AG08395 (cell line): Measurements from ENCODE around the gene GGTLC2.
"Not testable (repeated sequence)": the region's sequence is repeated elsewhere in the genome, so short reads cannot be mapped to it uniquely, and the experiment has no call there.

Source experiments
- DNase-seq: peaks from one replicate; pipeline ENCODE4 v3.0.0; 2012; ENCODE audit warnings: mixed read lengths, low spot score

GGTLC2 gene

DNA sequence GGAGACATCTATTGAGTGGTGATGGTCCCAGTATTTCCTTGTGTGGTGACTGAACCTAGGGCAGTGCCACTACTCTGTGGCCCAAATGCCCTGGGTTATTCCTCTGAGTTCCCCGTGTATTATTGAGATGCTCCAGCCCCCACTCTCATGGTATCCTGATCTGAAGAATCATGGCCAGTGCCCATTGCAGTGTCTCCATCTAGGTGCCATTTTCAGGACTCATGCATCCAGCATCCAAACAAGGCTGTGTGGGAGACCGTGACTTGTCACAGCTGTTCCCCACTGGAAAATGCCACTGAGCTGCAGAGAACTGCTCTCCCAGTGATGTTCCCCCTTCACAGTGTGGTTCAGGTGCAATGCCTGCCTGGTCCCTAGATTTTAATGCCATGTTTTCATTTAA lies 24.7 kb downstream of the GGTLC2 start:
- no peak for DNase-seq

DNA sequence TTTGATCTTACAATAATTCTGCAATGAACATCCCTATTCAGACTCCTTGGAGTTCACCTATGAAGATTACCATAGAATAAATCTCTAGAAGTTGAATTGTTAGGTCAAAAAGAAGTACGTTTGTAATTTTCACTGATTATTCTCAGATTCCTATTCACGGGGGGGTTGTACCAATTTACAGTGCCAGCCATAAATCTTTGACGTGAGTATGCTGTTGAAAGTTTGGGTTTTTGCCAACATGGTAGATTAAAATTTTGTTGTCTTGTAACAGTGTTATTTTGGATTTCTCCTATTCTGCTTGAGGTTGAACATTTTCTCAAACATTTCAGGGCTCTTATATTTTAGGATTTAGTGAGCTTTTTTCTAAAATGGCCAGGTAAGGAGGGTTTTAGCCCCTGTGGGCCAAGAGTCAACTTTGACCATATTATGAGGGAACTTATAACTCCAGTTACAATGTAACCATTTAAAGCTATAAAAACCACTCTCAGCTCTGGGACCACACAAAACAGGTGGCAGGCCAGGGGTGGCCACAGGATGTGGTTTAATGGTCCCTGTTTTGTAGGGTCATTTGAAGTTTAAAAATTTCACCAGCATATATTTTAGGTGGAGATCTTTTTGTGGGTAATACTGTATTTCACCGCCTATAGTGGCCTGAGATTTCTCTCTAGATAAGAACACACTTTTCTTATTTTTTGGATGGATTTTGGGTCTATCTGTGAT lies 25.8 kb downstream of the GGTLC2 start:
- DNase-seq = no peak

DNA sequence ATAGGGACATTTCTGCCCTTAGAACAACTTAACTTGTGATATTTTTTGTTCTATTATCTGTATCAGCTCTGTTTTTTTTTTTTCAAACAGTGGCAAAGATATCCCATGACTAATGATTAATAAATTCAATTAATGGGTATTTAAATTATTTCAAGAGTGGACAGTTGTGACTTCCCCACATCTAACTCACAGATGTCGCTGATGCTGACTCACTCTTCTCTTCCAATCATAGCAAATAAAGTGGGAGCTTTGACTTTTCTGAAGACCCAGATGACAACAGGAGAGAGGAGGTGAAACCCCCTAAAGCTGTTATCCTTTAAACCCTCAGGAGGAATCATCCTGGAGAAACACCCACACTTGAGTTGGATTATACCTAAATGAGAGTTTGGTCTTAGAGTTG lies 27.1 kb downstream of the GGTLC2 start:
- DNase-seq = no peak

DNA sequence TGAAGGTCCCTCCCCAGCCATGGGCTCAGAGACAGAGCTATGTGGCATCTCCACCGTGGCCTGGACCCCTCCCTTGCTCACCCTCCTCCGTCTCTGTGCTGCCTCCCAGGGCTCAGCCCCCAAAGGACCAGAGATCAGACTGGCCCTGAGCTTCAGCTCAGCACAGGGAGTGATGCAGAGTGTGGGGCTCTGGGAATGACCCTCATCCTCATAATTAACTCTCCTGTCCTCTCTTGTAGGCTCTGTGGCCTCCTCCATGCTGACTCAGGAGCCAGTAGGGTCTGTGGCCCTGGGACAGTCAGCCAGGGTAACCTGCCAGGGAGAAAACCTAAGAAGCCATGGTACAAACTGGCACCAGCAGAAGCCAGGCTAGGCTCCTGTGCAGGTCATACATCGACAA lies 28.7 kb downstream of the GGTLC2 start:
- DNase-seq = no peak

DNA sequence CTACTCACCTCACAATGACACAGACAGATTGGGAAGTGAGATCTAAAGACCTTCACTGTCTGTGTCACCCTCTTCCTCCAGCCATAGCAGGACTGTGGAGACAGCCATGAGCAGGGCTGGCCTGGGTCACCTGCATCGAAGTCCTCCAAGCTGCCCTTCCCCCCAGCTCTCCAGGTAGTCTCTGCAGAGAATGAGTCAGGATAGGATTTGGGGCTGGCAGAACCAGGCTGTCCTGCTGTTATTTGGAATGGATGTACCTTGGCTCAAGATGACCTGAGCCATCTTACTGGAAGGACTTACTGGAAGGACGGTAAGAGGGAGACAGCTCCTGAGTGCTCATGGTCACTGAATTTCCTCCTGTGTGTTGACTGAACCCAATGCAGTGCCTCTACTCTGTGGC lies 29.2 kb downstream of the GGTLC2 start:
- no peak for DNase-seq

DNA sequence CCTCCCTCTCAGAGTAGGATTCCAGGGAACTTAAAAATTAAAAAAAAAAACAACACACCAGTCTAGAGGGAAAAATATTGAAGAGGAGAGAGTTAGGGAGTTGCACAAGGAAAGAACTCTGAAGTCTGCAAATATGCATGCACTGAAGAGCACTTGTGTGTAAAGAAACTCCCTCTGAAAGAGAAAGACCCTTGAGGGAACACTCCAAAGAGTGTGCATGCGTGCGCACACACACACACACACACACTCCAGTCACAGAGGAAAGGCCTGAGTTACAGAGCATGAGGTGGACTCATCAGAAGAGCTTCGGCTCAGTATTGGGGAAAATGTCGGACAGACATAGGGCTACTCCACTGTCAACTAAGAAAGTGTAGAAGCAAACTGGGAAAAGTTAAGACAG lies 30.1 kb downstream of the GGTLC2 start:
- DNase-seq = no peak

DNA sequence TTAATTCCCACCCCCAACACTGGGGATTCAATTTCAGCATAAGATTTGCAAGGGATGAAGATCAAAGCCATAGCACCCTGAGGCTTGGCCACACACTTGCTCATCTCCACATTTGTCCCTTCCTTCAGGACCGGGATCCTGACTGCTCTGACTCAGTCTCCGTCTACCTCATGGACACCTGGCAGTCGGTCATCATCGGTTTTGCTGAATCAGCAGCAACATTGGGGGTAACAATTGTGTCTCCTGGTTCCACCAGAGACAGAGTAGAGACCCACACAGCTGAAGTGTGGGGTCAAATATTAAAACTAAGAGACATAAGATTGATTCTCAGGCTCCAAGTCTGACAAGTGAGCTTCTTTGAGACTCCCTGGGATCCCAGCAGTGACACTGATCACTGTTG lies 34.6 kb downstream of the GGTLC2 start:
- DNase-seq = no peak

DNA sequence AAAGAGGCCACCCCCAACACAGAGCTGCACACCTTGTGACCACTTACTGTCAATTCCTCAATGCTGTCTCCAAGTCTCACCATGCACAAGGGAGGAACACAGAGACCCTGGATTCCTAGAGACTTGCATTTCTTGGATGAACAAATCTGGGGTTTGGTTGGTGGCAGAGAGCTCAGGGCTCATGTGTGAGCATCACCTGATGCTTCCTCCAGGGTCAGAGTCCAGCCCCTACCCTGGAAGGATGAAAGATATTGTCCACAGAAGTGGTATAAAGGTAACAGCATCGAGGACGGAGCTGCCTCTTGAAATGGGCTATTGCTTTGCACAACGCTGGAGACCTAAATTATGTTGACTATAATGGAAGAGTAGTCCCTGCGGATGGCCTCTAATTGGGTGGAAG lies 36.0 kb downstream of the GGTLC2 start:
- no peak for DNase-seq

DNA sequence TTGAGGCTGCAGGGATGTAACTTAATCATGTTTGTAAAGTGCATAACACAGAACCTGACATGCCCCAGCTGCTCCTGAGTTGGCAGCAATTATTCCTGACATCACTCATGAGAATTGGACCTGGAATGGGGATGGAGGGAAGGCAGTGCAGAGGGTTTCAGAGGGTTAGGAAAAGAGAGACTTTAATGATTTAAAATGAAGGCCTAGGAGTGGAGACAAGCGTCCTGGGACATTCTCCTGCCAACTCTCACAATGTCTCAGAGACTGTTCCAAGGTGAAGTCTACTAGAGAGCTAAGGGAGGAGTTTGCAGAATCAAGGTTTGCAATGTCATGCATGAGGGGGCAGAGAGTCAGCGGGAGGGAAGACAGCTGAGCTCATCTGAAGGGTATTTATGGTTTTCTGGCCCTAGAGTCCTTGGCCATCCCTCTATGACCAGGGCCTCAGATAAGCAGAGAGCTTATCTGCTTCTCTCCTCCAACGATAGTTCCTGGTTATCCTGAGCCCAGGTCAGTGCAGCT lies 36.9 kb downstream of the GGTLC2 start:
- DNase-seq = no peak

DNA sequence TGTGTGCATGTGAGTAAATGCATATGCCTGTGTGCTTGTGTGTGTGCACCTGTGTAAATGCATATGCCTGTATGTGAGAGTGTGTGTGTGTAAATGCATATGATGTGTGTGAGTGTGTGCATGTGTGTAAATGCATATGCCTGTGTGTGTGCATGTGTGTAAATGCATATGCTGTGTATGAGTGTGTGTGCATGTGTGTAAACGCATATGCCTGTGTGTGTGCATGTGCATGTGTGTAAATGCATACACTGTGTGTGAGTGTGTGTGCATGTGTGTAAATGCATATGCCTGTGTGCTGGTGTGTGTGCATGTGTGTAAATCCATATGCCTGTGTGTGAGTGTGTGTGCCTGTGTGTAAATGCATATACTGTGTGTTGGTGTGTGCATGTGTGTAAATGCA lies 37.8 kb downstream of the GGTLC2 start:
- no peak for DNase-seq

DNA sequence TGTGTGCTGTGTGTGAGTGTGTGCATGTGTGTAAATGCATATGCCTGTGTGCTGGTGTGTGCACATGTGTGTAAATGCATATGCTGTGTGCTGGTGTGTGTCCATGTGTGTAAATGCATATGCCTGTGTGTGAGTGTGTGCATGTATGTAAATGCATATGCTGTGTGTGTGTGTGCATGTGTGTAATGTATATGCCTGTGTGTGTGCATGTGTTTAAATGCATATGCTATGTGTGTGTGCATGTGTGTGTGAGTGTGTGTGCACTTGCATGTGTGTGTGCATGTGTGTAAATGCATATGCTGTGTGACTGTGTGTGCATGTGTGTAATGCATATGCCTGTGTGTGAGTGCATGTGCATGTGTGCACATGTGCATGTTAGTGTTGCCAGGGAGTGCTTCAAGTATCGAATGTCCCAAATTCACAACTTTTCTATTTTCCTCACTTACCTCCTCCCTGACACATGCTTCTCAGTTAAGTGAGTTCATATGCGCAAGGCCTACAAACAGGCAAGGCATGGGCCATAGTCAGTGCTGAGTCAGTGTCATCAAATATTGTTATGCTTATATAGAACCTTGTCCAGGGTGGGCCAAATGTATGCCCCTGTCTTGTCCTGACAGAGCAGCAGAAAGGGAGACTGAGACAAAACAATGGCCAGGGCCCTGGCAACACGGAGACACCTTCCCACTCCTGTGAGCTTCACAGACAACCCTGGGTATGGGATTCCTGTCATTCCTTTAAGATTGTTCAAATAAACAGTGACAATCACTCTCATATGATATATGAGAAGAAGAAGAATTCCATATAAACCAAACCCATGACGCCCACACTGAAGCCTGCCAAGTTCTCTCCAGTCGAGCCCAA lies 38.6 kb downstream of the GGTLC2 start:
- DNase-seq = peak; percentile 20

DNA sequence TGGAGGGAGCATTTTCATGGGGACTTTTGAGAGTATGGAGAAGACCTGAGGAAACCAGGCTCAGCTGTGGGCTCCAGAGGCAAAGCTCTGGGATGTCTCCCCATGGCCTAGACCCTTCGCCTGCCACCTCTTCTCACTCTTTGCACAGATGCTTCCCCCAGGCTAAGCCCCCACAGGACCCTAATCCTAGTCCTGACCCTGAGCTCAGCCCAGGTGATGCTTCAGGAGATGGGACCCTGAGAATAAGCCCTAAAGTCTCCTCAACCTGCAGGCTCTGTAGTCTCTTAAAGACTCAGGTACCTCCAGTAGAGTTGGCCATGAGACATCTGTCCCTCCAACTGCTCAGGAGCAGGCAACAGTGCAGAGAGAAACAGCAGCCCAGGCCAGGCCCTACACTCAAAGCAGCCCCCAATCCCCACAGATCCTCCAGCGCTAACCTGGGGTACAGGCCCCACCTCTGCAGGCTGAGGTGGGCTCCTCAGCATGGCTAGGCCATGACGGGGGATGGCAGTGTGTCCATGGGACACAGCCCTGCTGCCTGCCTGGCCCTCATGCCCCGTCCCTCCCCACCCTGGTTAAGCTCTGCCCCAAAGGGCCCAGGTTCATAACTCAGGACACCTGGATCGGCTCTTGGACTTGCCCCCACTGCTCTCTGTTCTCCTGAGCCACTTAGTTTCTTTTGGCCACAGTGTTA lies 39.4 kb downstream of the GGTLC2 start:
- no peak for DNase-seq

DNA sequence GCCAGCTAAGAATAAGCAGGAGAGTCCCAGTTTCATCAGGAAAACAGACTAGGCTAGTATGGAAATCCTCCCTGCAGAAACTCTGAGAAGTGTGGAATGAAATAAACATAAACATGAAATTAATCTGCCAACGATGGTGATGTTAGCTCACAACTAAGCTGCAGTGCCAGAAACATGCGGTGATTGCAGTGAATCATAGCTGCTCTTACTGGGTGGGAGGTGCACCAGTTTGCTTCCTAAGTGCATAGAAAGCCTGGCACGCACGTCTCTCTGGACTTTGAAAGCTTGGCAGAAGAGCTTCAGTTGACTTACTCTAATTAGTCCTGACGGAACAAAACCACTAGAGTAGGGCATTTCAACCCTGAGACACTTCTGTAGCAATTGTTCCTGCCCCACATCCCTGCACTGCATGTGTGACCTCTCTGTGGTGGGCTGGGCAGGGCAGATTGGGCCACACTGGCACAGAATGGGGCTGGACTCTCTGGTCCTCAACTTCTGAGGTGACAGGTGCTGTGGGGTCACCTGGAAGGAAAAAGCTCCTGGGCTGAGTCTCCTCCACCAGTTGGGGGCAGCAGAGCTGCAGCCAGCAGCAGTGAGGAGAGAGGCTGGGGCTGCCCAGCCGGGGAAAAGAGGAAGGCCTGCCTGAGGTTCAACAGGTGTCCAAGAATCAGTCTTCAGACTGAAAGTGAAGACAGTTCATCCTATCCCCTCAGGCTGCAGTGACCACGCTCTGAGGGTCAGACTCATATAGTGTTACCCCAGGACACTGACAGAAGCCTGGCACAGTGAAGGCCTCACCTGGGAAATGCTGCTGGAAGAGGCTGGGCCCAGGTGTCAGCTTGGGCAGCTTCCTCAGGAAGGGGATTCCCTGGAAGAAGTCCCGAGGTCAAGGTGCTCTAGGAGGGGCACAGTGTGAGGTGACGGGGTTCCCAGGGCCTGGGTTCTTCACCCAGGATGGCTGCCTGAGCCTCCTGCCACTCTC lies 40.5 kb downstream of the GGTLC2 start:
- peak; percentile 41 for DNase-seq

DNA sequence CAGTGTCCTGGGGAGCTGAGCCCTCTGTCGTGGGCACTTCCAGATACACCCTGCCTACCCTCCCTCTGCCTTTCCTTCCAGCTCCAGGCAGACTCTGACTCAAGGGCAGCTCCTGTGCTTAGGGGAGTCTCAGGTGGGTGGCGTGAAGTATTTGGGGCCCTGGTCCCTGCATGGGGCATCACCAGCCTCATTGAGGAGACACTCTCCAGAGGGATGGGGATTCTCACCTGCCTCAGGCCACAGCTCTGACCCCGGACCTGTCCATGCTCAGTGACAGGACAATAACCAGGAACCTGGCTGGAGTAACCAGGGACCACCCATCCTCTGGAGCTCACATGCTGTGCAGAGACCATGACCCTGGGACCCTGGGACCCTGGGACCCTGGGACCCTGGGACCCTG lies 41.2 kb downstream of the GGTLC2 start:
- DNase-seq = no peak

DNA sequence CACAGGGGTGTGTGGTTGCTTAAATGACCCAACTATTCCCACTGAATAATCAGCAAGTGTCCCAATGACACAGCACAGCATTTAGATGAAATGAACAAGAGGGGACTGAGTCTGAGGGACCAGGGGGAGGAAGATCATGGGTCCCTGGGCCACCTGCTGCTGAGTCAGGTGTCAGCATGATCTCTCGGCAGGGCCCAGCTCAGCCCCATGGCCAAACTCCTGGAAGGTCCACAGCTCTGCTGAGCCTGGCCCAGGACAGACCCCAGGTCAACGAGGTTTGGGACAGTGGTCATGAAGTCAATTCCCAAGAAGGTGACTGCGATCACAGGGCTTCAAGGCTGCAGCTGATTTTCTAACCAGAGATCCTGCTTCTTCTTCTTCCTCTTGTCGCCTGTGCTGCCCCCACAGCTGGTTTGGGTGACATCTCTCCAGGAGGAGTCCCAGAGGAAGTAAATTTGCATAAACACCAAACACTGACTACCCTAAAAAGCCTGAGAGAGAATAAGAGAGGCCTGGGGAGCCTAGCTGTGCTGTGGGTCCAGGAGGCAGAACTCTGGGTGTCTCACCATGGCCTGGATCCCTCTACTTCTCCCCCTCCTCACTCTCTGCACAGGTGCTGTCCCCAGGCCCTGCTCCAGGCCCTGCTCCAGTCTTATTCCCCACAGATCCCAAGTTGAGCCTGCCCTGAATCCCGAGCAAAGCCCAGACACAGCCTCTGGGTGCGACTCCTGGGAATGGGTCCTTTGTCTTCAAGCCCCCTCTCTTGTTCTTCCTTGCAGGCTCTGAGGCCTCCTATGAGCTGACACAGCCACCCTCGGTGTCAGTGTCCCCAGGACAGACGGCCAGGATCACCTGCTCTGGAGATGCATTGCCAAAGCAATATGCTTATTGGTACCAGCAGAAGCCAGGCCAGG lies 42.0 kb downstream of the GGTLC2 start:
- DNase-seq = not testable (repeated sequence)

DNA sequence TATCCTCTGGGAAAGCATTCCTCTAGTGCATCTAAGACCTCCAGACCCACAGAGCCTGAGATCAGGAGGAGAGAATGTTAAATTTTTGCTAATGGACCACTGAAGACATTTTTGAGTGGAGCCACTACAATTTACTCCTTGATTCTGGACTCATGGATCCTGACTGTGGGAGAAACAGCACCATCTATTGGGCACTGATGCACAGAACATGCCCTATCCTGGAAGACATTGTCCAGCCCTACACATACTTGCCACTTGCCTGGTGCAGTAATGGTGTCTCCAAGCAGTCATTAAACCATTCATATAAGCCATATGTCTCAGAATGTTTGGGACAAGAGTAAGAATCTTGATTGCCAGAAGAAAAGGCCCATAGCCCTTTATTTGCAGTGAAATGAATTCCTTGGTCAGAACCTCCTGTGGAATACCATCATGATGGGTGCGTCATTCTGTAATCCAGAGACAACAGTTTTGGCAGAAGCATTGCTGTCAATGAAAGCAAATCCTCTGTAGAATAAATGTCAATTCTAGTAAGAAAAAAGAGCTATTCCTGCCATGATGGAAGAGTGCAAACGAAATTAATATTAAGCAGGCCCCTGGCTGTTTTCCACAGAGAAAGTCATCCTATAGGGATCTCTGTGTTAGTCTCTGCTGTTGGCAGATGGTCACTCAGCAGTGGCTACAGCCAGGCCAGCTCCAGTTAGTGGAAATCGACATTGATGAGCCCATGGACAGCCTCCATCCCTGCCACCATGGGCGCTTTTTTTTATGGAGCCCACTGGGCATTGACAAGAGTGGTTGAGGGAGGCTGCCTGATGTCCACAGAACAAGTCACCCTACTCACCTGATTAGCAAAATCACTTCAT lies 43.5 kb downstream of the GGTLC2 start:
- peak; percentile 71 for DNase-seq

DNA sequence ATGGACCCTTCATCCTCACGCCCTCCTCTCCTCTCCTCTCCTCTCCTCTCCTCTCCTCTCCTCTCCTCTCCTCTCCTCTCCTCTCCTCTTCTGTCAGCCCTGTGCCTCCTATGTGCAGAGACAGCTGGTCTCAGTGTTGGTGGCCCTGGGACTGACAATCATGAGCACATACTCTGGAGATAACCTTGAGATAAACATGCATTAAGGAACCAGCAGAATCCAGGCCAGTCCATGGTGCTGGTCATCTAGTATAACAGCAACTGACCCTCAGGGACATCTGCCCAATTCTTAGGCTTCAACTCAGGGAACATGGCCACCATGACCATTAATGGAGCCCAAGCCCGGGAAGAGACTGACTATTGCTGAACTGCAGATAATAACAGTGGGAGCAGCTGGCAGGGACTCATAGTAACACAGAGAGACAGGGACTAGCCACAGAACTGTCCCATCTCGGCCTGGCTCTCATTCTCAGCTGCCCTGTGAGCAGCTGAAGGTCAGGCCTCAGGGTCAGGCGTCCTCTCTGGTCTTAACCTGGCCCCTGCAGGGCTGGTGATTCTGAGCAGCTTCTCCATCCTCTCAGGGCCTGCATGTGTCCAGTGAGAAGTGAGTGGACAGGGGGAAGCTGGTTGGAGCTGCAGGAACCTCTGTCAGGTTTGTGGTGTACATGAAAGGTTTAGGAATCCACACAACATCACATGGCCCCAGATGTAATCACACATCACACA lies 45.4 kb downstream of the GGTLC2 start:
- DNase-seq = no peak

DNA sequence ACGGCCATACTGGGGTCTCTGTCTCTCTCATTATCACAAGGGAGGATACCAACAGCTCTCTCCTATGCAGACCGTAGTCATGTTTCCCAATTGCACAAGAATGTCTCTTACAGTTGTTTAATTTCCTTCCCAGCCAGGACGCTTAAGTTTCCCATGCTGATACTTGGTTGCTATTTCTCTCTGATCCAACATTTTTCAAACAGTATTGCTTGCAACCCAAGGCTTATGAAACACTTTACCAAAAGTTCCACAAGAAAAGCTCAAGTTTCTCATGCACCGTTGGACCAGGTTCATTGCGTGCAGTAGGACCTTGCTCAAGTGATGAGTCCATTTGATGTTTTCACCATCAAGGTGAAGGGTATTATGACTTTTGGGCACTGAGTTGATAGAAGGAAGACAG lies 46.6 kb downstream of the GGTLC2 start:
- no peak for DNase-seq
